ENCODE measurements around the gene AKIRIN2. TPM values are rescaled to one million over a fixed set of nuclear protein-coding genes. Genes with fewer than 3 reads are reported as not detected.
"Not testable (repeated sequence)": the region's sequence is repeated elsewhere in the genome, so short reads cannot be mapped to it uniquely, and the experiment has no call there.

The AKIRIN2 gene
- total and polyA plus RNA-seq, 2 donors = 24.6 to 56.6 TPM

GRCh38 chr6:87708581-87709427 lies 6.8 kb upstream of the AKIRIN2 start:
- 91% methylated on average over 6 of the region's 7 CpGs for WGBS
- not testable (repeated sequence) for H3K27ac ChIP-seq (ENCODE audit: low read depth in 1 of 2, low read length in 1 of 2); H3K36me3 ChIP-seq (ENCODE audit: control insufficient read depth in 2 of 2, insufficient read depth in 2 of 2, low read length in 1 of 2); H3K4me1 ChIP-seq (ENCODE audit: control insufficient read depth in 2 of 2, insufficient read depth in 2 of 2, low read length in 2 of 2); H3K9me3 ChIP-seq (ENCODE audit: control insufficient read depth in 2 of 2, insufficient read depth in 1 of 2, low read length in 1 of 2); DNase-seq (ENCODE audit: low read depth in 6 of 9, low spot score in 9 of 9); H3K4me3 ChIP-seq (ENCODE audit: low read length in 2 of 2); H3K27me3 ChIP-seq (ENCODE audit: control insufficient read depth in 2 of 2, insufficient read depth in 1 of 2, low read length in 1 of 2)

GRCh38 chr6:87706187-87706966 lies 4.3 kb upstream of the AKIRIN2 start:
- no peaks in the 10 kb centered on the region for H3K9me3 ChIP-seq (ENCODE audit: control insufficient read depth in 2 of 2, insufficient read depth in 1 of 2, low read length in 1 of 2)
- no peak overlapping the region for H3K27ac ChIP-seq (ENCODE audit: low read depth in 1 of 2, low read length in 1 of 2)
- DNase-seq (ENCODE audit: low read depth in 6 of 9, low spot score in 9 of 9) = no peak
- H3K36me3 ChIP-seq (ENCODE audit: control insufficient read depth in 2 of 2, insufficient read depth in 2 of 2, low read length in 1 of 2) = no peaks in the 10 kb centered on the region
- no peak overlapping the region for H3K4me3 ChIP-seq (ENCODE audit: low read length in 2 of 2)
- H3K27me3 ChIP-seq (ENCODE audit: control insufficient read depth in 2 of 2, insufficient read depth in 1 of 2, low read length in 1 of 2) = no peaks in the 10 kb centered on the region
- WGBS = 94% methylated on average over 3 of the region's 3 CpGs
- H3K4me1 ChIP-seq (ENCODE audit: control insufficient read depth in 2 of 2, insufficient read depth in 2 of 2, low read length in 2 of 2) = peaks cover 5% of the 10 kb centered on the region in 2 donors

GRCh38 chr6:87705070-87705691 lies 3.1 kb upstream of the AKIRIN2 start:
- Histone ChIP-seq H3K36me3 (ENCODE audit: control insufficient read depth in 2 of 2, insufficient read depth in 2 of 2, low read length in 1 of 2) (no peaks in the 10 kb centered on the region), H3K4me1 (ENCODE audit: control insufficient read depth in 2 of 2, insufficient read depth in 2 of 2, low read length in 2 of 2) (peaks cover 2 to 3% of the 10 kb centered on the region in 2 donors), H3K4me3 (ENCODE audit: low read length in 2 of 2) (no peak overlapping the region), H3K27ac (ENCODE audit: low read depth in 1 of 2, low read length in 1 of 2) (no peak overlapping the region), H3K9me3 (ENCODE audit: control insufficient read depth in 2 of 2, insufficient read depth in 1 of 2, low read length in 1 of 2) (no peaks in the 10 kb centered on the region), H3K27me3 (ENCODE audit: control insufficient read depth in 2 of 2, insufficient read depth in 1 of 2, low read length in 1 of 2) (no peaks in the 10 kb centered on the region)
- 94% methylated on average over 4 of the region's 4 CpGs for WGBS
- no peak for DNase-seq (ENCODE audit: low read depth in 6 of 9, low spot score in 9 of 9)

GRCh38 chr6:87703039-87703438 lies 1.0 kb upstream of the AKIRIN2 start:
- not testable (repeated sequence) for H3K4me1 ChIP-seq (ENCODE audit: control insufficient read depth in 2 of 2, insufficient read depth in 2 of 2, low read length in 2 of 2); H3K36me3 ChIP-seq (ENCODE audit: control insufficient read depth in 2 of 2, insufficient read depth in 2 of 2, low read length in 1 of 2); DNase-seq (ENCODE audit: low read depth in 6 of 9, low spot score in 9 of 9); H3K27me3 ChIP-seq (ENCODE audit: control insufficient read depth in 2 of 2, insufficient read depth in 1 of 2, low read length in 1 of 2); H3K9me3 ChIP-seq (ENCODE audit: control insufficient read depth in 2 of 2, insufficient read depth in 1 of 2, low read length in 1 of 2)
- WGBS = 94% methylated on average over 19 of the region's 19 CpGs
- peak overlapping the region in 1 of 2 donors; percentile 96 for H3K27ac ChIP-seq (ENCODE audit: low read depth in 1 of 2, low read length in 1 of 2)
- peak overlapping the region; percentile 78 to 97 for H3K4me3 ChIP-seq (ENCODE audit: low read length in 2 of 2)

GRCh38 chr6:87702589-87702945 lies 534 bp upstream of the AKIRIN2 start:
- WGBS = 9% methylated on average over 7 of the region's 7 CpGs
- DNase-seq (ENCODE audit: low read depth in 6 of 9, low spot score in 9 of 9) = no peak
- Histone ChIP-seq H3K36me3 (ENCODE audit: control insufficient read depth in 2 of 2, insufficient read depth in 2 of 2, low read length in 1 of 2) (peaks cover 0 to 2% of the 10 kb centered on the region in 2 donors), H3K9me3 (ENCODE audit: control insufficient read depth in 2 of 2, insufficient read depth in 1 of 2, low read length in 1 of 2) (no peaks in the 10 kb centered on the region), H3K27me3 (ENCODE audit: control insufficient read depth in 2 of 2, insufficient read depth in 1 of 2, low read length in 1 of 2) (no peaks in the 10 kb centered on the region), H3K27ac (ENCODE audit: low read depth in 1 of 2, low read length in 1 of 2) (peak overlapping the region; percentile 76 to 96), H3K4me3 (ENCODE audit: low read length in 2 of 2) (peak overlapping the region; percentile 78 to 97), H3K4me1 (ENCODE audit: control insufficient read depth in 2 of 2, insufficient read depth in 2 of 2, low read length in 2 of 2) (peaks cover 0 to under 1% of the 10 kb centered on the region in 2 donors)

- Histone ChIP-seq H3K27me3 (ENCODE audit: control insufficient read depth in 2 of 2, insufficient read depth in 1 of 2, low read length in 1 of 2) (no peaks in the 10 kb centered on the region), H3K36me3 (ENCODE audit: control insufficient read depth in 2 of 2, insufficient read depth in 2 of 2, low read length in 1 of 2) (peaks cover 0 to 5% of the 10 kb centered on the region in 2 donors), H3K27ac (ENCODE audit: low read depth in 1 of 2, low read length in 1 of 2) (peak overlapping the region; percentile 99 to 100), H3K4me1 (ENCODE audit: control insufficient read depth in 2 of 2, insufficient read depth in 2 of 2, low read length in 2 of 2) (peaks cover 0 to 3% of the 10 kb centered on the region in 2 donors), H3K9me3 (ENCODE audit: control insufficient read depth in 2 of 2, insufficient read depth in 1 of 2, low read length in 1 of 2) (no peaks in the 10 kb centered on the region), H3K4me3 (ENCODE audit: low read length in 2 of 2) (peak overlapping the region; percentile 78 to 97)
- WGBS = under 1% methylated on average over 36 of the region's 36 CpGs
- peak in 1 of 9 donors; percentile 21 for DNase-seq (ENCODE audit: low read depth in 6 of 9, low spot score in 9 of 9)
These were observed 723 bp downstream of the AKIRIN2 start for GRCh38 chr6:87701344-87701675.

GRCh38 chr6:87700397-87701343 lies 1.4 kb downstream of the AKIRIN2 start:
- H3K4me1 ChIP-seq (ENCODE audit: control insufficient read depth in 2 of 2, insufficient read depth in 2 of 2, low read length in 2 of 2) = peaks cover 3 to 5% of the 10 kb centered on the region in 2 donors
- H3K4me3 ChIP-seq (ENCODE audit: low read length in 2 of 2) = peak overlapping the region; percentile 78 to 97
- H3K27ac ChIP-seq (ENCODE audit: low read depth in 1 of 2, low read length in 1 of 2) = peak overlapping the region; percentile 99 to 100
- peak in 6 of 9 donors; percentile 42 to 73 (median 54) for DNase-seq (ENCODE audit: low read depth in 6 of 9, low spot score in 9 of 9)
- no peaks in the 10 kb centered on the region for H3K27me3 ChIP-seq (ENCODE audit: control insufficient read depth in 2 of 2, insufficient read depth in 1 of 2, low read length in 1 of 2)
- WGBS = under 1% methylated on average over 18 of the region's 18 CpGs
- H3K9me3 ChIP-seq (ENCODE audit: control insufficient read depth in 2 of 2, insufficient read depth in 1 of 2, low read length in 1 of 2) = no peaks in the 10 kb centered on the region
- H3K36me3 ChIP-seq (ENCODE audit: control insufficient read depth in 2 of 2, insufficient read depth in 2 of 2, low read length in 1 of 2) = peaks cover 0 to 5% of the 10 kb centered on the region in 2 donors

- Histone ChIP-seq H3K27ac (ENCODE audit: low read depth in 1 of 2, low read length in 1 of 2) (peak overlapping the region in 1 of 2 donors; percentile 72), H3K4me3 (ENCODE audit: low read length in 2 of 2) (peak overlapping the region; percentile 78 to 97), H3K4me1 (ENCODE audit: control insufficient read depth in 2 of 2, insufficient read depth in 2 of 2, low read length in 2 of 2) (peaks cover 3 to 5% of the 10 kb centered on the region in 2 donors), H3K36me3 (ENCODE audit: control insufficient read depth in 2 of 2, insufficient read depth in 2 of 2, low read length in 1 of 2) (peaks cover 0 to 5% of the 10 kb centered on the region in 2 donors), H3K27me3 (ENCODE audit: control insufficient read depth in 2 of 2, insufficient read depth in 1 of 2, low read length in 1 of 2) (no peaks in the 10 kb centered on the region), H3K9me3 (ENCODE audit: control insufficient read depth in 2 of 2, insufficient read depth in 1 of 2, low read length in 1 of 2) (no peaks in the 10 kb centered on the region)
- peak in 1 of 9 donors; percentile 47 for DNase-seq (ENCODE audit: low read depth in 6 of 9, low spot score in 9 of 9)
- 8% methylated on average over 4 of the region's 4 CpGs for WGBS
These were observed 2.5 kb downstream of the AKIRIN2 start for GRCh38 chr6:87699576-87699975.
